OCI-M2 (cell line): ENCODE measurements around the gene ROR2.

Experiments used
- DNase-seq: peaks from one replicate; lab custom pipeline; 2025; ENCODE audit not compliant: unreplicated experiment; lab: John Stamatoyannopoulos, UW

The ROR2 gene

DNA sequence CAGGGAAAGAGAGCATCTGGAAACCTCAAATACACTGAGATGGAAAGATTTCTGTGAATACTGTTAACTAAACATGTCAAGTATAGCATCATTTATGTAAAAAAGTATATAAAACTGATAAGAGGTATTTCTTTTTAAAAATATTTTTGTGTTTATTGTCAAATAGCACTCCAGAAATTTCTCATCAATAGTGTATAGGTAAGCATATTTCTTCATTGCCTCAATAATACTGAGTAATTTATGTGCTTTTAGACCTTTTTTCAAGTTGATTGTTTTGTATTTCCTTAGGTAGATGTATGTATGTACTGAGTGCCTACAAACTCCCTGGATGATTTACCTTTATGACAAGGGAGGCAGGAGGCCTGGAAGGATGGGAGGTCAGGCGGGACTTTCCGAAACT is 196.3 kb downstream of the ROR2 start:
- DNase-seq, result no peak

DNA sequence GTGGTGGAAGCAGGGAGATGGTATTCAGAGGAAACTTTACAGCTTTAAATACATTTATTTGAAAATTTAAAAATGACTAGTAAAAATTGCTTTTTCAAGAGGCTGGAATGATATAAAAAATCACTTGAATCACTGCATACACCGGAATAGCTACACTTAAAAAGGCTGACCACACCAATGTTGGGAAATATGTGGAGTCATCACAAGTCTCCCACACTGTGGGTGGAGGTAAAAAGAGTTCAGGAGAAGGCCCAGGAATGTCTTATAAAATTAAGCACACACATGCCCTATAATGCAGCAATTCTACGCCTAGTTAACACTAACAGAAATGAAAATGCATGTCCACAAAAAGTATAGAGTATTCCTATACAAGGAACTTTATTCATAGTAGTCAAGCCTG is 198.1 kb downstream of the ROR2 start:
- DNase-seq, result no peak

DNA sequence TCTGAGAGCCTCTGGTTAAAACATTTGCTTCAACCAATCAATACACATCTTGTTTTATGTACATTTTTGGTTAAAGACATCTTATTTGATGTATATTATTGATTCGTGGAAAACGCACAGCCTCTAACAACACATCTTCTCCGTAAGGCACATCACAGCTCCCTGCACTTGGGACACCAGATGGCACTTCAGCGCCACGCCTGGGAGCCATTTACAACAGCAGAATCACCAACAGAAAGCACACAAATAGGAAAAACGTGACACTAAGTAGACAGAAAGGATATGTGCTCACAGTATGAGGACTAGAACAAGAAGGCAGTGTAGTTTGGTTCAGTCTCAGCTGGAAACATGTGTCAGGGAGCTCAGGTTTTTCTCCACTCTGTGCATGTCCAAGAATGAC is 199.7 kb downstream of the ROR2 start:
- DNase-seq, result no peak

DNA sequence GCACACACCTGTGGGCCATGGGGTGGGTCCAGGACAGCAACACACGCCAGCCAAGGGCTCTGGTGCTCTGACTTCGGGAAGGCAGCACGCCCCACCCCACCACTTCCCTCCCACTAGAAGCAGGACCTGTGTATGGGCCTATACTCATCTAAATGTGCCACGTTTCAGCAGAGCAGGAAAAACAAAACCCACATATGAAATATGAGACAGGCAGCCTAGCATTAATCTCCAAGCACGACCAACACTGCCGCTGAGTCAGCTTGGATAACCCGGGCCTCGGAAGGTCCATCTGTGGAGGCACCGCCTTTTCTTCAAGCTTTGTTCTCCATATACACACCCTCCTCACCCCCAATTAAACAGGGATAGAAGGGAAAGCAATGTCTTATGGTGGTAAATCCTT is 203.1 kb downstream of the ROR2 start:
- DNase-seq, result no peak

DNA sequence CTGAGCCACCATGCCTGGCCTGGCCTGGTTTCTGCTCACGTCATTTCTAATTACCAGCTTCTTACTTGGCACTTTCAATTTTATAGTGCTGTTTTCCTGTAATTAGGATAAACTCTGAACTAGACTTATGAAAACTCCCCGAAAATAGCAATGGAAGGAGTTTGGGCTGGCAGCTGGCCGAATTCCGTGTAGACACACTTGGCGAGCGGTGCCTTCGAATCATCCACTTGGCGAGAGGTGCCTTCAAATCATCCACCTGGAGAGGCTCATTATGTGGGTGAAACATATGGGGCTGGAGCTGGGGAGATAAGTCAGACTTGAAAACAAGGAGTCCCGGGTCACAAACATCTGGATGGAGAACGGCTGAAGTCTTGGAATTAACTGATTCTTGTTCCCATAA is 203.7 kb downstream of the ROR2 start:
- DNase-seq, result no peak

DNA sequence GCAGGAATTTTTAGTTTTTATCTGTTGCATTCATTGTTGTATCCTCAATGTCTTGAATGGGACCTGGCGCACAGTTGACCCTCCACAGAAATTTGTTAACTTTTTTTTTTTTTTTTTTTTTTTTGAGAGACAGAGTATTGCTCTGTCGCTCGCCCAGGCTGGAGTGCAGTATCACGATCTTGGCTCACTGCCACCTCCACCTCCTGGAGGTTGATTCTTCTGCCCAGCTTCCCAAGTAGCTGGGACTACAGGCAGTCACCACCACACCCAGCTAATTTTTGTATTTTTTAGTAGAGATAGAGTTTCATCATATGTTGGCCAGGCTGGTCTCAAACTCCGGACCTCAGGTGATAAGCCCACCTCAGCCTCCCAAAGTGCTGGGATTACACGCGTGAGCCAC is 205.9 kb downstream of the ROR2 start:
- no peak for DNase-seq

DNA sequence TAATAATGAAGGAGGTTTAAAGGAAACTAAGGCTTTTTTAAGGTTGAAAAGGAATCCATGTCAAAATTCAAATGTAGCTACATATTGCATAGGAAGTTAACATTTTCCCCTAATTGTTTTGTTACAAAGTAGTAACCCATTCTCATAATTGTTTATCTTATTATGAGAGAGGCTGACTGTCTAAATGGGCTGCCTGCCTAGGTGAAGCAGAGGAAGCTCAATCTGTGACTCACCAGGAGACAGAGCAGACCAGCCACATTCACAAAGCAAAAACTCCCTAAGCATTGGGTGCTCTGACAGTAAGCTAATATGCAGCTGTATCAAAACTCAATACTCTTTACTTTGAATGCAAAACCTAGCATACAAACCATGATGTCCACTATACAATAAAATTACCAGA is 208.5 kb downstream of the ROR2 start:
- no peak for DNase-seq

DNA sequence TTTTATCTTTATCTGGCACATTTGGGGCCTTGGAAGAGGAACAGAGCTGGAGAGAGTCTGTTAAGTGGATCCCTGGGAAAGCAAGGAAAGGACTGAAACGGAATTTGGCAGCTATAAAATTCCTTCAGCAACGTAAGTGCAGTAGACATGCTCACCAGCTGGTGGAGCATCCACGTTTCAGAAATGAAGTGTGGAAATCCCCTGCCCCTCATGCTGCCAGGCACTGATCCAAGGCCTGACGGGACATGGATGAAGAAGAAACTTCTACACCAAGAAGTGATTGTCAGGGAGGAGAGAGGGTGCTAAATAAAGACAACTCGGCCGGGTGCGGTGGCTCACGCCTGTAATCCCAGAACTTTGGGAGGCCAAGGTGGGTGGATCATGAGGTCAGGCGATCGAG is 209.3 kb downstream of the ROR2 start:
- DNase-seq, result no peak

DNA sequence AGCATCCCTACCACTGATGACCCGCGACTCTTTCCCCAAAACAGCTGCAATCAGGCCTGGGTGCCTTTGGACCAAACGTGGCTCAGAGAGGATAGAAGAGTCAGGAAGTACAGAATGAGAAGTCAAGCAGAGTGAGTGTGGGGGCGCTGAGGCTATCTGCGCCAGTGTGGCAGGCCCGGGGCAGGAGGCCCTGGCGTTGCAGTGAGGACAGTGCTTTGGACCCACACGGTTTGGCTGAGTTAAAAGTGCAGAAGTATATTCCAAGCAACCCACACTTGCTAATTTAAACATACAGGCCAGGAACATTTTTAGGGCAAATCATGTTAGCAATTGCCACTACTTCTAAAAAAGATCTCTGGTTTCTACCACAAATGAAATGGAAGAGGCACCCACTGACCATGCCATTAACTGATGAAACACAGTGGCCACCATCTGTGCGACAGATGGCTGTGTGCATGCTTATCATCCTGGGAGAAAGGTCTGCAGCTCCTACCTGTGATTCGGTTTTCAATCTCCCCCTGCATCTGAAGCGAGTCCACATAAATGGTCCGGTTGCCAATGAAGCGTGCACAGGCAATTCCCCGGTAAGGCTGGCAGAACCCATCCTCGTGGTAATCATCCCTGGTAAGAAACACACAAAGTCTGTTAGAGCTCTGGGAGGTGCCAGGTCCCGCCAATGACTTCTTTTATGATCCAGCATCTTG is 213.0 kb downstream of the ROR2 start:
- DNase-seq, result no peak

DNA sequence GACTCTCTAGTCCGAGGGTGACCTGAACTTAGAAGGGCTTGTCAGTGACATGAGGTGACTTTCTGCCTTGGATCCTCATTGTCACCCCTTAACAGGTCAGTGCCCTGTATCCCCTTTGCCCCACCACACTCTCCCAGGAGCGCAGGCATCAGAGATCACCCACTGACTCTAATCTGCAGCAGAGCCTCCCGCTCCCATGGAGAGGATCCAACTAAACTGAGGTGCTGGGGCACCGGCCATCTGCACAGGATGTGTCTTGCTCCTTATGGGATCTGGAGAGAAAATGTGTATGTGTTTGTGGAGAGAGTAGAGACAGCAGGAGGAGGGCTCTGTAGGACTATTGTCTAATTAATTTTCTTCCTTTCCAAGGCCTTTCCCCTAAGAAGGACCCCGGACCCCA is 213.7 kb downstream of the ROR2 start:
- DNase-seq, result no peak

DNA sequence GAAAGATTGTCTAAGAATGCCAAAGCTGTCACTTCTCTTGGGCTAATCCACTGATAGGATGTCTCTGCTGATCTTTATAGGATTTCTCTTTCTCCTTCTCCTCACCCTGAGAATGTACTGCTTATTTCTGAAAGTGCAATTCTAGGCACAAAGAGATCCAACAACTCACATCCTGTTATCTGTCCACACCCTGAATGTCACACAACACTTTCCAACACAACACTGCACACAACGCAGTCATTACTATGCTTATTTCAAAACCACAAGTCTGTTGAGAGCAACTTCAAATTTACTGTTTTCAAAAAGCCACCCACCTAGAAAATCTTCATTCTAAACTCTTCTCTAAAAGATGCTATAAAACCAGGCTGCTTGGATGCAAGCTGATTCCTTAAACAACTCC is 215.0 kb downstream of the ROR2 start:
- DNase-seq, result no peak

DNA sequence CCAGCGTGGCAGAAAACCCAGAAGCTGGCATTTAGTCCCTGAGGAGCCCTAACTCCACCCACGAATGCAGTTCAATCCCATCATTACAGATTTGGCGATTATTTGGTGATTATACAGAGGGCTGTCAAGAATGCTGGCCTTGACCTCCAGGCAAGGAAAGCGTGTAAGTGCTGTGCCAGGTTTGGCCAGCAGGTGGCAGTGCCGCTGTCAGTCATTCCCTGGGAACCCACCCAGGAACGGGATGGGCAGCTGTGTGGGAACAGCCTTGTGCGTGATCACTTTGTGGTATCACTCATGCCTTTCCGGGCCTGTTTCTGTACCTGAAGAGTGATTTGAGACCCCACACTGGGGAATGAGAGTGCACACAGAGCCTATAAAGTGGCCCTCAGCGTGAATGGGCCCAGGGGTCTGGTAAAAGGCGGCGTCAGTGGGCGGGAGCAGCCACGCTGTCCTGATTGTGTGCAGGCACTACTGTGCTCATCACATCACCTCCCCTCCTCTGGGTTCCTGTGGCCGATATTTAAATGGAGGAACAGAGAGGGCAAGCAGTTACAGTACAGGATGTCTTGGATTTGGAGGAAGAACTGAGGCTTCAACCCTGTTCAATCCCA is 215.6 kb downstream of the ROR2 start:
- no peak for DNase-seq

DNA sequence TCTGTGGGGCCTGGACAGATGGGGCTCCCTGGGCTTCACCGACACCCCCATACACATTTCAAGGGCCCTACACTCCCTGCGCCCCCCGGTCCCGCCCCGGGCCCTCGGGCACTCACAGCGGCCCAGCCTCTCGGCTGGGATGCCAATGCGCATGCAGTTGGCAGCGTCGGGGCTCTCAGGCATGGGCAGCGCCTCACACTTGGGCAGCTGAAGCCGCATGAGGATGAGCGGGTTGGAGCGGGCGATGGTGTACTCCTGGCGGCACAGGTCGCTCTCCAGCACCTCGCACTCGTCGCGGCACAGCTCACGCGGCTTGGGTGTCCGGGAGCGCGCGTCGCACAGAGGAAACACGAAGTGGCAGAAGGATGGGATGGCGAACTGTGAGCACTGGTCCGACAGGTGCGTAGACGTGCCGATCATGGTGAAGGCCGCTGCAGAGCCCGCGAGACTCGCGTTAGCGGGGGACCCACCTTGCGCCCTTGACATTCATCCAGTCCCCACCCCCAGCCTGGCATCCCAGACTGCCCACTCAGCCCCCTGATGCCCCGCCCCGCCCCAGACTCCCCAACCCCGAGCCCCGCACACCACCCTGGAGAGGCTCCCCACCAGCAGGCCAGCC is 216.9 kb downstream of the ROR2 start:
- DNase-seq, result no peak

DNA sequence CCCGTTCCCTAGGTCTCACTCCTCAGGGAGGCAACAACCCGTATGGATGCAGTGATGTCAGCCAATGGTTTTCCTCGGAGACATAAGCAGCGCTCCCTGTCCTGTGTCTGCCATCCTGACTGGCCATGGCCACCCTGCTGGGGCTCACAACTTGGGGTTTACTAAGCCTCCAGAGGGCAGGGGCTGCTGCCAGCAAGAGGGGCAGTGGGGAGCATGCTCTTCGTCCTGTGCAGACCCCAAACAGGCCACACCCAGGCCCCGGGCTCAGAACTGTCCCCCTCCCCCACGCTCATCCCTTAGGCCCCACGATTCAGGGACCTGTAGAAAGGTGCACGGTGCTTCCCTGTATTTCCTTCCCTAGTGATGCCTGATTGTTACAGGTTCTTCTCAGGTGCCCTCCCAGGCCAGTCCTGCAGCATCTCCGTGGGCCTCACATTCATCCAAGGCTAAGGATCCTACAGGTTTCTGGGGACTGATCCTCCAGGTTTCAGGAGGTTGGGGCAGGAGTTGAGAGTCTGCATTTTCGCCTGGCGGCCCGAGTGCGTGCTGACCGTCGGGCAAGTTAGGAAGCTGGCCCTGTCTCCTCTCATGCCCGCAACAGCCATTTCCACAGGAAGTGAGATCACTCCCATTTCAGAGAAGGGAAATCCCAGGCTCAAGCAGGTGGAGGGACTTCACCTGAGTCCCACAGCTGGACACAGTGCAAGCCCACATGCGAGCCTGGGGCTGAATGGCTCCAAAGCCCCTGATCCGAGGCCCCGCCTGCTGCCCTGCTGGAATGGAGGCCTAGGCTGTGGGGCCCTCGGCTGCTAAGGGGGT is 217.6 kb downstream of the ROR2 start:
- DNase-seq, result no peak

DNA sequence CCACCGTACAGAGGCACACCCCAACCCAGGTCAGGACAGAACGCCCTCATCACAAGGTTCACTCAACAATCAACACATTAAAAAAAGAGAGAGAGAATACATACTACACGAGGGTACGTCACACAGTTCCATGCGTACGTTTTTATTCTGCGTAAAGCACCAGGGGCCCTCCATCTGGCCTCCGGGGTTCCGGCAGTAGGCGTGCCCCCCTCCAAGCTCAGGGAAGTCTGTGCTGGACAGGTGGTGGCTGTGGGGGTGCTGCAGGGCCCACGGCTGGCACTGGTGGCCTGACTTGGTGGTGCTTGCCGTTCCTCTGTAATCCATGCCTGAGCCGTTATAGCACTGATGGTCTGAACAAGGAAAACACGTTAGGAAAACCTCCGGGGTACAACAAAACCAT is 219.2 kb downstream of the ROR2 start:
- DNase-seq, result no peak

DNA sequence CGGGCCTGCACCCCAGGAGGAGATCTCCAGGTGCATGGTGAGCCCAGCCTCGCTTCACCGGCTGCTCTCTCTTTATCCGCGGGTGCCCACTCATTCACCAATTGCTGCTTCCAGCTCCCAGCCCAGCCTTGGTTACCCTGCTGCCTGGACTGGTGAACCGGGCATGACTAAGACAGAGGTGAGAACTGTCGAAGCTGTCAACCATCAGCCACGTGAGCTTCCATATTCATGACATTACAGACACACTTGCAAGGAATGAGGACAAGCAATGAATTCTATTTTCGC is 220.5 kb downstream of the ROR2 start:
- DNase-seq, result no peak

DNA sequence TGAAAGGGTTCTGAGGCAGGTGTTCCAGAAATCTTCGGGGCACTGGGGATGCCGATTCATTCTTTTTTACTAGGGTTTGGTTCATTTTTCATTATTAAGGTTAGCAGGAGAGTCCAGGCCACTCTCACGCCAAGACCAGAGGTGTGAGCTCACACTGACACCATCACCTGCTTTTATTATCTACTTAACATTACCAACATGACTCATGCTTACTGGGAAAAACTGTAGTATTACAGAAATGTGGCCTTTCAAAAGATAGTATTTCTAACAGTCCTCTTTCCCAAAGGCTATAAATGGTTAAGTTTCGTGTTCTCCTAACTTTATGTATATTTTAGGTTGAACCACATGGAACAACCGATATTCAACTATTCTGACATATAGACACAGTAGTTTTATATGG is 222.1 kb downstream of the ROR2 start:
- no peak for DNase-seq

DNA sequence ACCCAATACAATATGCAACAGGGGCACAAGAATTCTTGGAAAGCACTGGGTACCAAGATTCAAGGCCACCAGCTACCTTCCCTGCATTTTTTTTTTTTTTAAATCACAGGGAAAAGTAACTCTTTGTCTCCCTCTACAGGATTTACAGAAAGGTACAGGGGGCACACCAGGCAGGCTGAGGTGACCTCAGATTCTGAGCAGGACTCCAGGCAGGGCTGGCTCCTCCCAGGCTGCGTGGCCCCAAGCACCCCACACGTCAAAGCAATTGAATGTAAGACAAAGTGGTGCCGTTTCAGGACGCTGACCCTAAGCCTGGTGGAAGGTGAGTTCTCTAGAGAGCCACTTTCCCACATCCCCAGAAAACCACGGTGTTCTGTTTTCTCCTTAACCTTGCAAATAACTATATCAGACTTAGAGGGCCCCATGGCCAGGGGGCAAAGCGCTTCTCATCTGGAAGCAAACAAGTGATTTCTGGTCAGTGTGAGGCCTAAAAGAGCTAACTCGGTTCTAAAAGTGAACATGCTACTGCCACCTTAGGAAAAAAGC is 222.6 kb downstream of the ROR2 start:
- no peak for DNase-seq

DNA sequence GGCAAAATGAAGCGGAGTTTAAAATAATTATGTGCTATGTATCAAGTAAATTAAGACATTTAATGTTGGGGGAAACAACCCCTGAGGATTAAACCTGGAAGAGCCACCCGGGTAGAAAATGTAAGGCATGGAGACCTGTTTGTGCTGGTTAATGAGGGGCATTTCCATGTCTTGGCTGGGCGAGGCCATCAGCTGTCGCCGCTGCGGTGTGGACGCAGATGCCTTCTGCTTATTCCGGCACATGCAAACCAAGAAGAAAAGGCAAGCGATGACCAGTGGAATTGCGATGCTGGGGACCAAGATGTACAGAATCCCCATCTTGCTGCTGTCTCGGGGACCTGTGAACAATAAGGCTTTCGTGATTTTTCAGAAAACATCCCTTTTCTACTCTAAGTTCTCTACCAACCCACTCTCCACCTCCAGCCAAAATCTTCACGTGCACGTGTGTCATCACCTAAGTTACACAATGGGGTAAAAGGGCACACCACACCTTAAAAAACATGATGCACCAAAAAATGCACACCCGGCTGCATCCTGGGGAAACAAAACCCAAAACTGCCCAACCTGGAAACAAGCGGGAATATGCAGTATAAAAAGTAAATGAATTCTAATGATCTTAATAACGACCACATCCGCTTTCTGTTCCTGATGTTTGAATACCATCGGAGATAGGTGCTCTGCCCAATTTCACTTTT is 223.5 kb downstream of the ROR2 start:
- DNase-seq, result no peak

DNA sequence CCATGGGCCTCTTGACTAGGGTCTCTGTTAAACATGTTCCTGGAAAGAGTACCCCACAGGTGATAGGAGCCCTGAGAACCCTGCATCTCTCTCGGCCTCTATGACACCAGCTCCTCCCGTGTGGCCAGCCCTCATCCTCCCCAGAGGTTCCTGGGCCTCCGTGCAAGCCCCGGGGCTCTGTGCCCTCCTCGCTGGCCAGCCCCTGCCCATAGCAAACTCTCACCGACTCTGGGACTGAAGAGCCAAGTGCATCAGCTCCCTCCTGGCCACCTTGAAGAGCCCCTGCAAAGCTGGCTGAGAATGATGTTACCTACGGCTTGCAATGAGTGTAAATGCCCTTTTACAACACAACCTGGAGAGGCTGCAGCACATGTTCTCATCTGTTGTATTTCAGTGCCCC is 224.4 kb downstream of the ROR2 start:
- DNase-seq, result no peak
